IMR-90 (cell line): ENCODE data around the gene ARMC3. TPM values are rescaled to one million over a fixed set of nuclear protein-coding genes. Genes with fewer than 3 reads are reported as not detected.

Experiments used
- ATAC-seq: fragments of 200-7000 bp; cut with Tn5 transposase; 2 replicates; pipeline ENCODE4 v1.9.1; 2020; ENCODE audit warnings: low read depth, mild to moderate bottlenecking, moderate library complexity
- BruUV-seq: library from RNA; stranded (reverse); fragments of 400-500 nt; replicated peaks from 2 replicates; lab custom pipeline; 2021; lab: Mats Ljungman, UMichigan
- CTCF ChIA-PET: fragments of 300-600 bp; formaldehyde crosslinking; extraction: SDS; loops from one replicate; lab custom pipeline; 2021; ENCODE audit warnings: antibody characterized with exemption; lab: Yijun Ruan, JAX
- POLR2A ChIA-PET: fragments of 300-600 bp; sonication (Branson Sonifier 250); formaldehyde crosslinking; loops from one replicate; lab custom pipeline; 2022; ENCODE audit warnings: antibody characterized with exemption; ENCODE audit not compliant: unreplicated experiment; lab: Charles Lee
- DNase-seq: peaks from one replicate; pipeline ENCODE4 v3.0.0; 2013
- H2AFZ ChIP-seq: replicated peaks from 2 replicates; pipeline ENCODE3; 2013; ENCODE audit warnings: low read length, mild to moderate bottlenecking; ENCODE audit not compliant: poor library complexity
- H2AK5ac ChIP-seq: 2 replicates; pipeline ENCODE4 v1.6.1; 2013; ENCODE audit warnings: low read depth, low read length, inconsistent platforms
- H2AK9ac ChIP-seq: replicated peaks from 2 replicates; pipeline ENCODE3; 2013; ENCODE audit warnings: mild to moderate bottlenecking, low read depth, low read length, moderate library complexity; ENCODE audit not compliant: poor library complexity
- H2BK120ac ChIP-seq: 2 replicates; pipeline ENCODE4 v1.6.1; 2013; ENCODE audit warnings: low read depth, low read length, inconsistent platforms
- H2BK15ac ChIP-seq: 3 replicates; pipeline ENCODE4 v1.6.1; 2013; ENCODE audit warnings: low read depth, low read length, inconsistent platforms
- H2BK20ac ChIP-seq: 2 replicates; pipeline ENCODE4 v1.6.1; 2013; ENCODE audit warnings: low read depth, mild to moderate bottlenecking, inconsistent platforms, low read length, moderate library complexity
- H2BK5ac ChIP-seq: 2 replicates; pipeline ENCODE4 v1.6.1; 2013; ENCODE audit warnings: mild to moderate bottlenecking, low read depth, low read length, inconsistent platforms; ENCODE audit not compliant: poor library complexity, severe bottlenecking
- H3K14ac ChIP-seq: replicated peaks from 2 replicates; pipeline ENCODE4 v1.6.1; 2013; ENCODE audit warnings: low read depth, low read length, inconsistent platforms
- H3K18ac ChIP-seq: 2 replicates; pipeline ENCODE4 v1.6.1; 2013; ENCODE audit warnings: low read depth, low read length, control low read depth
- H3K23ac ChIP-seq: 2 replicates; pipeline ENCODE4 v1.6.1; 2013; ENCODE audit warnings: low read depth, low read length, inconsistent platforms
- H3K27ac ChIP-seq: 2 replicates; pipeline ENCODE4 v1.5.1; 2013; ENCODE audit warnings: mild to moderate bottlenecking, control low read depth, low read length; ENCODE audit not compliant: insufficient read depth
- H3K27me3 ChIP-seq: 2 replicates; pipeline ENCODE4 v1.6.1; 2013; ENCODE audit warnings: low read length; ENCODE audit not compliant: control insufficient read depth, insufficient read depth
- H3K36me3 ChIP-seq: 2 replicates; pipeline ENCODE4 v1.6.1; 2013; ENCODE audit warnings: low read length, mixed read lengths; ENCODE audit not compliant: control insufficient read depth, insufficient read depth
- H3K4ac ChIP-seq: 2 replicates; pipeline ENCODE4 v1.6.1; 2013; ENCODE audit warnings: low read depth, low read length, inconsistent platforms
- H3K4me1 ChIP-seq: 2 replicates; pipeline ENCODE4 v1.6.1; 2013; ENCODE audit warnings: low read length, mixed read lengths; ENCODE audit not compliant: control insufficient read depth, insufficient read depth
- H3K4me2 ChIP-seq: 2 replicates; pipeline ENCODE4 v1.6.1; 2013; ENCODE audit warnings: low read depth, mild to moderate bottlenecking, control low read depth, low read length, moderate library complexity
- H3K4me3 ChIP-seq: 2 replicates; pipeline ENCODE4 v1.5.1; 2013; ENCODE audit warnings: low read depth, mild to moderate bottlenecking, control low read depth, low read length, moderate library complexity; ENCODE audit not compliant: insufficient read depth
- H3K56ac ChIP-seq: 2 replicates; pipeline ENCODE4 v1.6.1; 2013; ENCODE audit warnings: low read length, inconsistent platforms; ENCODE audit not compliant: insufficient read depth; ENCODE audit errors: extremely low read depth
- H3K79me1 ChIP-seq, 2 experiments: 2 replicates each; pipeline ENCODE4 v1.6.1; 2013; ENCODE audit warnings: low read length in 2 of 2, inconsistent platforms in 1 of 2, low read depth in 1 of 2
- H3K9ac ChIP-seq: 2 replicates; pipeline ENCODE4 v1.6.1; 2013; ENCODE audit warnings: low read depth, low read length, control low read depth
- H3K9me1 ChIP-seq: 2 replicates; pipeline ENCODE4 v1.6.1; 2013; ENCODE audit warnings: low read length, inconsistent platforms; ENCODE audit not compliant: insufficient read depth
- H3K9me3 ChIP-seq: 2 replicates; pipeline ENCODE4 v1.6.1; 2013; ENCODE audit warnings: low read length; ENCODE audit not compliant: control insufficient read depth, insufficient read depth
- H4K20me1 ChIP-seq: 2 replicates; pipeline ENCODE4 v1.6.1; 2013; ENCODE audit warnings: low read length, inconsistent platforms; ENCODE audit not compliant: insufficient read depth
- H4K5ac ChIP-seq: 2 replicates; pipeline ENCODE4 v1.6.1; 2013; ENCODE audit warnings: mild to moderate bottlenecking, low read depth, low read length, control low read depth
- H4K8ac ChIP-seq, 2 experiments: 2 replicates each; pipeline ENCODE4 v1.6.1; 2013; ENCODE audit warnings: low read depth in 2 of 2, low read length in 2 of 2, control low read depth in 1 of 2, inconsistent platforms in 1 of 2
- H4K91ac ChIP-seq: 2 replicates; pipeline ENCODE4 v1.6.1; 2013; ENCODE audit warnings: low read depth, low read length, inconsistent platforms; ENCODE audit not compliant: insufficient read depth
- CHD1 ChIP-seq: IDR thresholded peaks from 2 replicates; pipeline ENCODE4 v1.6.1; 2012; ENCODE audit warnings: low read depth, low read length, improper control_type of control experiment
- MXI1 ChIP-seq: IDR thresholded peaks from 2 replicates; pipeline ENCODE4 v1.6.1; 2012; ENCODE audit warnings: low read depth, mild to moderate bottlenecking, low read length, moderate library complexity, borderline replicate concordance
- NFE2L2 ChIP-seq: fragments of 150-350 bp; IDR thresholded peaks from 2 replicates; pipeline ENCODE4 v1.6.1; 2016; ENCODE audit warnings: low read depth, mild to moderate bottlenecking, low read length
- POLR2A ChIP-seq: IDR thresholded peaks from 2 replicates; pipeline ENCODE4 v1.6.1; 2012; ENCODE audit warnings: mild to moderate bottlenecking, low read depth, low read length
- RAD21 ChIP-seq: IDR thresholded peaks from 2 replicates; pipeline ENCODE4 v1.6.1; 2012; ENCODE audit warnings: low read length, improper control_type of control experiment
- SMC3 ChIP-seq: fragments of 150-350 bp; IDR thresholded peaks from 2 replicates; pipeline ENCODE4 v1.6.1; 2016; ENCODE audit warnings: low read depth, mild to moderate bottlenecking, antibody characterized with exemption, low read length, moderate library complexity
- WGBS, 2 experiments: methylation state at CpG; one replicate each; pipeline versions ENCODE4 v1.1.5 to v1.1.7; 2013; ENCODE audit warnings: missing lambda C conversion rate in 2 of 2; ENCODE audit not compliant: insufficient read length in 1 of 2; ENCODE audit errors: extremely low coverage in 2 of 2; 5-methylcytosine and 5-hydroxymethylcytosine counted together
- dilution Hi-C: fragments of 300-500 bp; cut with HindIII; formaldehyde crosslinking; loops from one replicate; pipeline ENCODE4 v1.14.3; 2018; ENCODE audit warnings: low sequenced_read_pairs; ENCODE audit not compliant: unreplicated experiment
- in situ Hi-C: fragments of 300-500 bp; cut with MboI; formaldehyde crosslinking; loops from 3 replicates; pipeline ENCODE4 v1.14.3; 2019; ENCODE audit warnings: low sequenced_read_pairs, inconsistent platforms, mixed read lengths
- intact Hi-C: fragments of 100-400 bp; cut with micrococcal nuclease; formaldehyde crosslinking; loops from 2 replicates; pipeline ENCODE4 v1.10.0; 2022
- polyA plus RNA-seq, 3 experiments: library from polyadenylated mRNA; depleted of rRNA; stranded (reverse); fragments of >200 nt; gene quantifications; 2 replicates each; pipeline ENCODE4 v1.2.3, GENCODE V29; 2012; ENCODE audit warnings: low replicate concordance in 1 of 3
- total RNA-seq: library from RNA; depleted of rRNA; stranded (reverse); fragments of >200 nt; gene quantifications from 2 replicates; pipeline ENCODE4 v1.2.3, GENCODE V29; 2012
- TF ChIP-seq, protein P1 (sequence below): conservative IDR thresholded peaks from 2 replicates; pipeline ENCODE4 v1.5.1; 2012; ENCODE audit warnings: mild to moderate bottlenecking, low read depth, low read length, improper control_type of control experiment
- TF ChIP-seq, protein P2 (sequence below): fragments of 150-350 bp; IDR thresholded peaks from 2 replicates; pipeline ENCODE4 v1.6.1; 2016; ENCODE audit warnings: low read depth, mild to moderate bottlenecking, low read length, moderate library complexity, borderline replicate concordance
- TF ChIP-seq, protein P3 (sequence below): fragments of 150-350 bp; IDR thresholded peaks from 2 replicates; pipeline ENCODE4 v1.6.1; 2017; ENCODE audit warnings: mild to moderate bottlenecking, antibody characterized with exemption, low read length, low read depth

Gene ARMC3
- total and polyA plus RNA-seq, 2 of the 4 experiments (the other 2 are of a cell fraction), result not detected

DNA sequence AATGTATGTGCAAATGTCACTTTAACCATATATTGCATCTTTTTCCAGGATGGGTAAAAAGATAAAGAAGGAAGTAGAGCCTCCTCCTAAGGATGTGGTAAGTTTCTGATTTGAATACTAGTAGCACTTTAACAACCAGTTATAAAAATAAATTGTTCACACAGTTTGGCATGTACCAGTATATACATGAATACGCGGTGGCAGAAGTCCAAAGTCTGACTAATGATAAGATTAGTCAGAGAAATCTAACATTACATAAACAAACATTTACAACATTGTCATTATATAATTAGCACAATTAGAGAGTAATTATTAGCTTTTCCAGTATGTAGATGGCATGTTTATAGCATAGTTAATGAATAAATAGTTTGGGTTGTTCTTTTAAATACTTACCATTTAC lies 4.1 kb downstream of the ARMC3 start:
- no peak overlapping the region for H4K8ac ChIP-seq
- H4K5ac ChIP-seq, result no peak overlapping the region
- DNase-seq (peak; percentile 32), ATAC-seq (no peak)
- H3K4me1 ChIP-seq, result no peaks in the 10 kb centered on the region
- H3K4me2 ChIP-seq, result no peak overlapping the region
- ChIA-PET CTCF (interaction anchor here (0.6 kb wide), 1 partner anchor 350 kb away, joined by 3 read pairs; no protein-coding TSS in a partner anchor), POLR2A (no interaction called here)
- H3K27me3 ChIP-seq, result peaks cover 8% of the 10 kb centered on the region
- H3K18ac ChIP-seq, result no peak overlapping the region
- H2BK20ac ChIP-seq, result no peak overlapping the region
- TF ChIP-seq, protein P1, sequence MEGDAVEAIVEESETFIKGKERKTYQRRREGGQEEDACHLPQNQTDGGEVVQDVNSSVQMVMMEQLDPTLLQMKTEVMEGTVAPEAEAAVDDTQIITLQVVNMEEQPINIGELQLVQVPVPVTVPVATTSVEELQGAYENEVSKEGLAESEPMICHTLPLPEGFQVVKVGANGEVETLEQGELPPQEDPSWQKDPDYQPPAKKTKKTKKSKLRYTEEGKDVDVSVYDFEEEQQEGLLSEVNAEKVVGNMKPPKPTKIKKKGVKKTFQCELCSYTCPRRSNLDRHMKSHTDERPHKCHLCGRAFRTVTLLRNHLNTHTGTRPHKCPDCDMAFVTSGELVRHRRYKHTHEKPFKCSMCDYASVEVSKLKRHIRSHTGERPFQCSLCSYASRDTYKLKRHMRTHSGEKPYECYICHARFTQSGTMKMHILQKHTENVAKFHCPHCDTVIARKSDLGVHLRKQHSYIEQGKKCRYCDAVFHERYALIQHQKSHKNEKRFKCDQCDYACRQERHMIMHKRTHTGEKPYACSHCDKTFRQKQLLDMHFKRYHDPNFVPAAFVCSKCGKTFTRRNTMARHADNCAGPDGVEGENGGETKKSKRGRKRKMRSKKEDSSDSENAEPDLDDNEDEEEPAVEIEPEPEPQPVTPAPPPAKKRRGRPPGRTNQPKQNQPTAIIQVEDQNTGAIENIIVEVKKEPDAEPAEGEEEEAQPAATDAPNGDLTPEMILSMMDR, result no peak
- TF ChIP-seq CHD1, result no peak
- no peak for TF ChIP-seq NFE2L2
- TF ChIP-seq, protein P2, sequence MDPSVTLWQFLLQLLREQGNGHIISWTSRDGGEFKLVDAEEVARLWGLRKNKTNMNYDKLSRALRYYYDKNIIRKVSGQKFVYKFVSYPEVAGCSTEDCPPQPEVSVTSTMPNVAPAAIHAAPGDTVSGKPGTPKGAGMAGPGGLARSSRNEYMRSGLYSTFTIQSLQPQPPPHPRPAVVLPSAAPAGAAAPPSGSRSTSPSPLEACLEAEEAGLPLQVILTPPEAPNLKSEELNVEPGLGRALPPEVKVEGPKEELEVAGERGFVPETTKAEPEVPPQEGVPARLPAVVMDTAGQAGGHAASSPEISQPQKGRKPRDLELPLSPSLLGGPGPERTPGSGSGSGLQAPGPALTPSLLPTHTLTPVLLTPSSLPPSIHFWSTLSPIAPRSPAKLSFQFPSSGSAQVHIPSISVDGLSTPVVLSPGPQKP, result no peak
- TF ChIP-seq, protein P3, sequence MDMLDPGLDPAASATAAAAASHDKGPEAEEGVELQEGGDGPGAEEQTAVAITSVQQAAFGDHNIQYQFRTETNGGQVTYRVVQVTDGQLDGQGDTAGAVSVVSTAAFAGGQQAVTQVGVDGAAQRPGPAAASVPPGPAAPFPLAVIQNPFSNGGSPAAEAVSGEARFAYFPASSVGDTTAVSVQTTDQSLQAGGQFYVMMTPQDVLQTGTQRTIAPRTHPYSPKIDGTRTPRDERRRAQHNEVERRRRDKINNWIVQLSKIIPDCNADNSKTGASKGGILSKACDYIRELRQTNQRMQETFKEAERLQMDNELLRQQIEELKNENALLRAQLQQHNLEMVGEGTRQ, result no peak
- no peak for TF ChIP-seq SMC3
- no peak for TF ChIP-seq POLR2A
- no peak for TF ChIP-seq RAD21
- TF ChIP-seq MXI1, result no peak
- H3K9ac ChIP-seq, result no peak overlapping the region
- no peaks in the 10 kb centered on the region for H3K36me3 ChIP-seq
- H2AK9ac ChIP-seq, result no peak overlapping the region
- H2BK15ac ChIP-seq, result no peak overlapping the region
- no CpG with 5 or more reads among the region's 2 CpGs for WGBS, 2 experiments
- H3K14ac ChIP-seq, result no peak overlapping the region
- intact Hi-C loops, result no loop called here
- H2BK5ac ChIP-seq, result no peak overlapping the region
- H2AK5ac ChIP-seq, result no peak overlapping the region
- no peaks in the 10 kb centered on the region for H3K79me1 ChIP-seq
- no peak overlapping the region for H2AFZ ChIP-seq
- BruUV-seq, result no TSS peak
- H3K27ac ChIP-seq, result no peak overlapping the region
- no peak overlapping the region for H3K4me3 ChIP-seq
- no peaks in the 10 kb centered on the region for H3K9me3 ChIP-seq
- no peak overlapping the region for H2BK120ac ChIP-seq
- H4K91ac ChIP-seq, result no peak overlapping the region
- H3K56ac ChIP-seq, result no peak overlapping the region
- H4K20me1 ChIP-seq, result no peaks in the 10 kb centered on the region
- dilution Hi-C loops, result no loop called here
- no peak overlapping the region for H3K23ac ChIP-seq
- H3K9me1 ChIP-seq, result no peaks in the 10 kb centered on the region
- in situ Hi-C loops, result no loop called here
- no peak overlapping the region for H3K4ac ChIP-seq
